Parietal lobe (tissue), 1 donor: ENCODE data around the gene DMP1. TPM values are rescaled to one million over a fixed set of nuclear protein-coding genes. Genes with fewer than 3 reads are reported as not detected.

Experiments
- total RNA-seq: library from RNA; depleted of rRNA; stranded (reverse); fragments of >200 nt; gene quantifications from one replicate; pipeline ENCODE4 v1.2.3, GENCODE V29; 2014

The DMP1 gene, protein sequence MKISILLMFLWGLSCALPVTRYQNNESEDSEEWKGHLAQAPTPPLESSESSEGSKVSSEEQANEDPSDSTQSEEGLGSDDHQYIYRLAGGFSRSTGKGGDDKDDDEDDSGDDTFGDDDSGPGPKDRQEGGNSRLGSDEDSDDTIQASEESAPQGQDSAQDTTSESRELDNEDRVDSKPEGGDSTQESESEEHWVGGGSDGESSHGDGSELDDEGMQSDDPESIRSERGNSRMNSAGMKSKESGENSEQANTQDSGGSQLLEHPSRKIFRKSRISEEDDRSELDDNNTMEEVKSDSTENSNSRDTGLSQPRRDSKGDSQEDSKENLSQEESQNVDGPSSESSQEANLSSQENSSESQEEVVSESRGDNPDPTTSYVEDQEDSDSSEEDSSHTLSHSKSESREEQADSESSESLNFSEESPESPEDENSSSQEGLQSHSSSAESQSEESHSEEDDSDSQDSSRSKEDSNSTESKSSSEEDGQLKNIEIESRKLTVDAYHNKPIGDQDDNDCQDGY
- not detected for total RNA-seq

DNA sequence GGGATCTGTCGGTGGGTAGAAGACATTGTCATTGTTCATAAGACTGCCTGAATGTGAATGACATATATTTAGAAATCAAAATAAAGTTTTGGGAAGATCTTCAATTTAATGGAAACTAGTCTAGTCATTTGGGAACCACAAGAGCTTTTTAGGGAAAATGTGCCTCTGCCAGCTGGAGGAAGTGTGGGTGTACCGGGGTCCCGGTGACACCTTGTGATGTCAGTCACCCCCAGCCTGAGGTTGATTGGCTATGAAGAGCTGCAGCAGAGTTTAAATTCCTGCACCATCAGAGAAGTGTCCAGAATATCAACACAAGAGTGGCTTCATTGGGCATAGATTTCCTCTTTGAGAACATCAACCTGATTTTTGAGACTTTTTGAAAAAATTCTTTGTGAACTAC, at the start of gene DMP1:
DMP1 (plus strand) TSS at position 301 of the 400 bp plus-strand sequence. CDS start 6,213 bp downstream, outside the sequence.

DNA sequence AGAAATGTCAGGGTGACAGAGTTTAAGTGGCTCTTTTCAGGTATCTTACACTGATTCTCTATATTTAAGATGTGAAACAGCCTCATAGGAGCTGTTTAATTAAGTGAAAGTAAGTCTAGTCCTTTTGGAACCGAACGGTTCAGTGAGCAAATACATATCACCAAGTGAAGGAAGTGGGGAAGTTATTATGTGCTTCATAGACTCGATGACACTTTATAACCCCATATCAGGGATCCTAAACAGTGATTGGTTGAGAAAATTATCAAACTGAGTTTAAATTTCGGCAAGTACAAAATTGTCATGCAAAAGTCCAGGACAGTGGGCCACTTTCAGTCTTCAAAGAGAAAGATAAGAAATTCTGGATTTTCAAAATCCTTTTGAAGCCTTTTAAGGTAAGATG, 41.9 kb upstream of the DMP1 start, which contains the start of gene DSPP:
DSPP (plus strand) TSS at position 301 of the 400 bp plus-strand sequence. CDS start 2,380 bp downstream, outside the sequence.

Other genes with a start within 250 kb of the DMP1 start
- gene NUDT9, start 227.7 kb upstream of the DMP1 start, total RNA-seq: 21.0 TPM
- gene SPARCL1, start 120.9 kb upstream of the DMP1 start, total RNA-seq: 32.2 TPM
- gene DSPP, start 41.8 kb upstream of the DMP1 start, total RNA-seq: under 0.01 TPM
- not detected for gene IBSP, start 149.3 kb downstream of the DMP1 start, total RNA-seq
- not detected for gene MEPE, start 182.7 kb downstream of the DMP1 start, total RNA-seq